Neural crest cell (in vitro differentiated cells): ENCODE results near the gene FOXJ2. TPM values are rescaled to one million over a fixed set of nuclear protein-coding genes. Genes with fewer than 3 reads are reported as not detected.

Experiments
- DNase-seq: peaks from one replicate; pipeline ENCODE4 v3.0.0; 2021; ENCODE audit warnings: low read depth, mixed read lengths, low spot score
- H3K27ac Mint-ChIP-seq: one replicate; pipeline ENCODE4 v1.8.0; 2021; ENCODE audit warnings: mild to moderate bottlenecking, mixed read lengths; ENCODE audit not compliant: unreplicated experiment
- H3K27me3 Mint-ChIP-seq: 2 replicates; pipeline ENCODE4 v1.8.0; 2021; ENCODE audit warnings: low read depth, mild to moderate bottlenecking, mixed read lengths
- H3K36me3 Mint-ChIP-seq: 2 replicates; pipeline ENCODE4 v1.8.0; 2021; ENCODE audit warnings: low read depth, mild to moderate bottlenecking, mixed read lengths
- H3K4me1 Mint-ChIP-seq: 2 replicates; pipeline ENCODE4 v1.8.0; 2021; ENCODE audit warnings: mixed read lengths
- H3K4me3 Mint-ChIP-seq: one replicate; pipeline ENCODE4 v1.8.0; 2021; ENCODE audit warnings: mild to moderate bottlenecking, mixed read lengths
- H3K9me3 Mint-ChIP-seq: 2 replicates; pipeline ENCODE4 v1.8.0; 2021; ENCODE audit warnings: mixed read lengths
- CTCF ChIP-seq: fragments of 200-600 bp; sonication (generic); conservative IDR thresholded peaks from 2 replicates; pipeline ENCODE4 v1.5.0; 2021; ENCODE audit warnings: antibody characterized with exemption, mild to moderate bottlenecking
- total RNA-seq: library from RNA; stranded (reverse); gene quantifications from 2 replicates; pipeline ENCODE4 v1.2.1, GENCODE V29; 2021

Gene FOXJ2
- total RNA-seq, 1 donor from 2014 or later: 14.1 TPM

GRCh38 chr12:8076366-8076765 lies 43.9 kb downstream of the FOXJ2 start:
- H3K4me3 Mint-ChIP-seq: no peak overlapping the region

GRCh38 chr12:8077207-8077606 lies 44.7 kb downstream of the FOXJ2 start:
- H3K4me1 Mint-ChIP-seq: peaks cover 5% of the 10 kb centered on the region
- DNase-seq: no peak
- peak overlapping the region; percentile 28 for H3K4me3 Mint-ChIP-seq
- no peaks in the 10 kb centered on the region for H3K36me3 Mint-ChIP-seq
- H3K27me3 Mint-ChIP-seq: peaks cover 4% of the 10 kb centered on the region
- no peaks in the 10 kb centered on the region for H3K9me3 Mint-ChIP-seq
- no peak for TF ChIP-seq CTCF
- no peak overlapping the region for H3K27ac Mint-ChIP-seq

More at GRCh38 chr12:8076366-8076765, 43.9 kb downstream of the FOXJ2 start:
- no peak for TF ChIP-seq CTCF
- DNase-seq: no peak
- Mint-ChIP-seq H3K36me3 (no peaks in the 10 kb centered on the region), H3K4me1 (peaks cover 3% of the 10 kb centered on the region), H3K27ac (no peak overlapping the region), H3K27me3 (peaks cover 4% of the 10 kb centered on the region), H3K9me3 (no peaks in the 10 kb centered on the region)

GRCh38 chr12:8078398-8078797 lies 45.9 kb downstream of the FOXJ2 start:
- no peak for DNase-seq
- Mint-ChIP-seq H3K4me1 (peaks cover 13% of the 10 kb centered on the region), H3K9me3 (no peaks in the 10 kb centered on the region), H3K4me3 (peak overlapping the region; percentile 74), H3K27ac (no peak overlapping the region), H3K27me3 (peaks cover 4% of the 10 kb centered on the region), H3K36me3 (no peaks in the 10 kb centered on the region)
- peak; percentile 73 for TF ChIP-seq CTCF

- Mint-ChIP-seq H3K4me1 (peaks cover 14% of the 10 kb centered on the region), H3K27ac (no peak overlapping the region), H3K27me3 (peaks cover 4% of the 10 kb centered on the region), H3K9me3 (no peaks in the 10 kb centered on the region), H3K4me3 (peak overlapping the region; percentile 74), H3K36me3 (no peaks in the 10 kb centered on the region)
- TF ChIP-seq CTCF: no peak
- no peak for DNase-seq
These were observed 46.4 kb downstream of the FOXJ2 start for GRCh38 chr12:8078916-8079315.

- Mint-ChIP-seq H3K27me3 (peaks cover 4% of the 10 kb centered on the region), H3K36me3 (no peaks in the 10 kb centered on the region), H3K4me1 (peaks cover 22% of the 10 kb centered on the region), H3K27ac (no peak overlapping the region), H3K4me3 (peak overlapping the region; percentile 74), H3K9me3 (no peaks in the 10 kb centered on the region)
- no peak for TF ChIP-seq CTCF
- DNase-seq: no peak
These were observed 47.6 kb downstream of the FOXJ2 start for GRCh38 chr12:8080120-8080519.
